H54 (cell line): ENCODE data around the gene ZFP36L1.
A peak's percentile ranks its signal among the peaks of the same experiment; 100 is the strongest.

ENCODE experiments used
- DNase-seq: peaks from one replicate; pipeline ENCODE4 v3.0.0; 2011; ENCODE audit warnings: low spot score, mixed read lengths; ENCODE audit not compliant: insufficient read length
- FAIRE-seq: peaks from 3 replicates; lab custom pipeline; 2011; peaks lifted over from hg19 to GRCh38; lab: Jason Lieb, UNC
- POLR2A ChIP-seq: IDR thresholded peaks from 2 replicates; pipeline ENCODE4 v1.6.1; 2011; ENCODE audit warnings: low read depth, mild to moderate bottlenecking, low read length

ZFP36L1 gene

DNA sequence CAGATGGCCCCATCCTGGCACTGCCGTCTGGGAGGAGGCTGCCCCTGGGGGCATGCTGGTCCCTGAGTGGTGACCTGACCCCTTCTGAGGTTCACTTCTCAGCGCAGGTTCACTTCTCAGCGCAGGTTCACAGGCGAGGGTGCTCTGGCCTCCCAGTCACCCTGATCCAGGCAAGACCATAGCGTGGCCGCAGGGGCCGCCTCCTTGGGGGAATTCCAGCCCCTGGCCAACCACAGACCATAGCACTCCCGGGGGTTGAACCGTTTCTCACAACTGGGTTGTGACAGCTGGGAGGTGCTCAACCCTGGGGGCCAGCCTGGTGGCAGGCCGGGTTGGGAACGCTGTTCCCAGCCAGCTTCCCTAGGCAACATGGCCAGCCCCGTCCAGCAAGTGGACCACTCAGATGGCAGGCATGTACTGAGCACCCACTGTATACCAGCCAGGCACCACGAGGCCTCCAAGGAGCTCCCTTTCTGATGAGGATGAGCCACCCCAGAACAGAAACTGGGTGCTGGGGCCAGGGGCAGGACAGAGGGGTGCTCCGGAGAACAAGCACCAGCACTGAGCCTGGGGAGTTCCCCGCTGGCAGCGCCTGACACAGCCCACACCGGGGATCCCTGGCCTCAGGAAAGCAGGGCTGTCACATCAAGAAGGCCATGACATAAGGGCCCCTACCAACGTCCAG is 28.3 kb upstream of the ZFP36L1 start:
- DNase-seq (no peak), FAIRE-seq (no peak)
- TF ChIP-seq POLR2A = no peak

DNA sequence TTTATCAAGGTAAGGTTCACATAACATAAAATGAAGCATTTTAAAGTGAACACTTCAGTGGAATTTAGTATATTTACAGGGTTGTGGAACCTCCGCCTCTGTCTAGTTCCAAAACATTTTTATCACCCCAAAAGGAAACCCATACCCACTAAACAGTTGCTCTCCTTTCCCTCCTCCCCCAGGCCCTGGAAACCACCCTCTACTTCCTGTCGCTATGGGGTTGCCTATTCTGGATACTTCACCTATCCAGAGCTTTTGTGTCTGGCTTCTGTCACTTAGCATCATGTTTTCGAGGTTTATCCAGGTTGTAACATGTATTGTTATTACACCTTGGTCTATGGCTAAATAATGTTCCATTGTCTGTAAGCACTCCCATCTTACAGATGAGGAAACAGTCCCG is 27.7 kb upstream of the ZFP36L1 start:
- DNase-seq = no peak
- TF ChIP-seq POLR2A = no peak
- no peak for FAIRE-seq

DNA sequence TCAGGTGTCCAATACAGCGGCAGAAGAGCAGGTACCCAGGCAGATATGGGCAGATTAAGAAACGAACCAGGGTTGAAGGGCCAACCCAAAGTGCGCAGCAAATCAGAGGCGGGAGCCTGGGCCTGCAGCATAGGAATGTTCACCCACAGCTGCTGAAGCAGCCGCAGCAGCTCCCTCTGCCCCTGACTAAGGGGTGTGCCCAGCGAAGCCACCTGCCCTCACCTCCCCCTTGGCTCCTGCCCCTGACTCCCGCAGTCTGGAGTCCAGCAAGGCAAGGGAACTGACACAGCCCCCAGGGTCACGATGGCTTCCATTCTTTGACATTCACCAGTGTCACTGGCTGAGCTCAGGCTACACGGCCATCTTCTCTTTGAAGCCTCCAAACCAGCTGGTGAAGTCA is 27.3 kb upstream of the ZFP36L1 start:
- FAIRE-seq (no peak), DNase-seq (no peak)
- no peak for TF ChIP-seq POLR2A

DNA sequence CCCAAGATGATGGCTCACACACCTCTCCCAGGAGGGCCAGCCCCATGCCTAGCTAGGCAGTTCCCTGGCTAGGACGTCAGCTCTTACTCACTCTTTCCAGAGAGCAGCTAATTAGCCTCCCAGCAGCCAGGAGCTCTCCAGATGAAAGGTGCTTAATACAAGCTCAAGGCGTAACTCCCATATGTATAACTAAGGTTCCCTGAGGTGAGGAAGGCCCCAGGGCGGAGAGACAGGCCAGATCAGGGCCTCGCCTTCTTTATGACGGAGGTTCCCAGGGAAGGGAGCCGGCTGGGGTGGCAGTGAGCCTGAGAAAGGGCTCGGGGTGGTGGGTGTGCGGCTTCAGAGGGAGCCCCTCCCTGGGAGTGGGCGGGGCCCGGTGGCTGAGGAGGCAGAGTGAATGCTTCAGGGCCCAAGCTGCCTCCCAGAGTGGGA is 26.4 kb upstream of the ZFP36L1 start:
- FAIRE-seq = no peak
- DNase-seq = peak; percentile 46
- TF ChIP-seq POLR2A = no peak

DNA sequence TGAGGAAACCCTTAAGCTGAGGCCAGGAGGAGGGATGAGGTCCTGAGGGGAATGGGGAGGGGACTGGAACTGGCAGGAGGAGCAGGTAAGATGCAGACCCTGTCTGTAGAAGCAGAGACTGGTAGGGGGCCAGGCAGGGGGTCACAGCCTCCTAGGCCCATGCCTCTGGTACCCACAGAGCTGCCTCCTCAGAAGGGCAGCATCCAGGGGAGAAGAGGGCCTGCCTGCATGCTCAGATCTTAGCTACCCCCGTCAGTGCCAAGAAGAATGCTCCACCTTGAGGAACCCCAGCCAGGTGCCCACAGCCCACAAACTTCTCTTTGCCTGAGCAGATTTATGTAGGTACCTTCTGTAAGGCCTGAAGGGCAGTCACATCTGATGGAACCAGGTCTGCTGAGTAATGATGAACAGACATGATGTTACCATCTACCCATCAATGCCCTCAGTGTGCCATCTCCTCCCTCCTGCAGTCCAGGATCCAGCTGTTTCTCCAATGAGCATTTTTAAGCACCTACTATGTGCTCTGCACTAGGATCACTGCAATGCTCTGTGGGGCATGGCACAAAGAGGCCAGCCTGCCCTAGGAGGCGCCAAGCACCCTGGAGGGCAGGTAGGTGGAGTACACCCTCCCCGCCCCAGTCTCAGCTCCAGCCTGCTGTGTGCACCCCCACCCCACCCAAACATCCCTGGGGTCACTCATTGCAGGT is 24.8 kb upstream of the ZFP36L1 start:
- no peak for TF ChIP-seq POLR2A
- FAIRE-seq (no peak), DNase-seq (no peak)

DNA sequence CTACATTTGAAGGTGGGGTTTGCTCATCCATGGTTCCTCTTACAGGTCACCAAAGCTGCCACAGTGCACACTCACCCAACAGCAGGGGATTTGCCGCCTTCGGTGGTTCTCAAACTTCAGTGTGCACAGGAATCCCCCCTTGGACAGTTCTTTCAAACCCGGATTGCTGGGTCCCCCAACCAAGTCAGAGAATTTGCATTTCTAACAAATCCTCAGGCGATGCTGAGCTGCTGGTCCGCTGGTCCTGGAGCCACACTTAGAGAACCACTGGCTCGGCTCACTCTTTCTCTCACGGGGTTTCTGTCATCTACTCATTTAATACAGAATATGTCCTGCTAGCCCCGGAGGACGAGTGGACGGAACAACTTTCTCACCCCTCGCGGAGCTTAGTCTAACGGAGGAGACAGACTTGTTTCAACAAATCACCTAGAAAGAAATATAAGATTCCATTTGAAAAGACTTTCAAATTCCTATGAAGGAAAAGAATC is 24.1 kb upstream of the ZFP36L1 start:
- DNase-seq (no peak), FAIRE-seq (no peak)
- TF ChIP-seq POLR2A = no peak

DNA sequence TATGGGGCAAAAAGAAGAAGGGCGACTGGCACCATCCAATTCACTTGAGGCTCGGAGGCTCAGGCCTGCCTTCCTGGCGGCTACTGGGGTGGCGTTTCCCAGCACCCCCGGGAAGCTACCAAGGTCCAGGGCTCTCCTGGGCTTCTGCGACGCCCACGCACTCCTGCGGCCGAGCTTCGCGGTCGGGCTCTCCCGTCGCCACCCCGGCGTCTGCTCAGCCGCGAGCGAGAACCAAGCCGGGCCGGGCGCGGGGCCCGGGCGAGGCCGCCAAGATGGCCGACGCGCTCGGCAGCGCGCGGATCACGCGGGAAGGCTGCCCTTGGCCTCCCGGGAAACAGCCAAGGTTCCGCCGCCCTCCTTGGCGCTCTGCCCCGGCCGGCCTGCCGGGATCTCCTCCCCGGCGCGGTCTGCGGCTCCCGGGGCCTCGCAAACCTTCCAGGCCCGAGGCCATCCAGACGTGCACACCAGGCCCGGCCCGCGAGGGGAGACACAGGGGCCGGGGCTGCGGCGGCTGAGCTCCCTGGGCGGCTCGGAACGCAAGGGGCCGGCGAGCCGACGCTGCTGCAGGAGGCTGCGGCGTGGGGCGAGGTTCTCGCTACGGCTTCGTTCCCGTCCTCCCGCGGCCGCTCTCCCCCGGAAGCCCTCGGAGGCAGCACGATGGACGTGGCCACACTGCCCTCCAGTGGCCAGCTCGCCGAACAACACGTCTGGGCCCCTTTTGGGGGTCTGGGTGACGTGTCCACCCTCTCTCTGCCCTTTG is 23.5 kb upstream of the ZFP36L1 start:
- DNase-seq (peak; percentile 76), FAIRE-seq (no peak)
- no peak for TF ChIP-seq POLR2A

DNA sequence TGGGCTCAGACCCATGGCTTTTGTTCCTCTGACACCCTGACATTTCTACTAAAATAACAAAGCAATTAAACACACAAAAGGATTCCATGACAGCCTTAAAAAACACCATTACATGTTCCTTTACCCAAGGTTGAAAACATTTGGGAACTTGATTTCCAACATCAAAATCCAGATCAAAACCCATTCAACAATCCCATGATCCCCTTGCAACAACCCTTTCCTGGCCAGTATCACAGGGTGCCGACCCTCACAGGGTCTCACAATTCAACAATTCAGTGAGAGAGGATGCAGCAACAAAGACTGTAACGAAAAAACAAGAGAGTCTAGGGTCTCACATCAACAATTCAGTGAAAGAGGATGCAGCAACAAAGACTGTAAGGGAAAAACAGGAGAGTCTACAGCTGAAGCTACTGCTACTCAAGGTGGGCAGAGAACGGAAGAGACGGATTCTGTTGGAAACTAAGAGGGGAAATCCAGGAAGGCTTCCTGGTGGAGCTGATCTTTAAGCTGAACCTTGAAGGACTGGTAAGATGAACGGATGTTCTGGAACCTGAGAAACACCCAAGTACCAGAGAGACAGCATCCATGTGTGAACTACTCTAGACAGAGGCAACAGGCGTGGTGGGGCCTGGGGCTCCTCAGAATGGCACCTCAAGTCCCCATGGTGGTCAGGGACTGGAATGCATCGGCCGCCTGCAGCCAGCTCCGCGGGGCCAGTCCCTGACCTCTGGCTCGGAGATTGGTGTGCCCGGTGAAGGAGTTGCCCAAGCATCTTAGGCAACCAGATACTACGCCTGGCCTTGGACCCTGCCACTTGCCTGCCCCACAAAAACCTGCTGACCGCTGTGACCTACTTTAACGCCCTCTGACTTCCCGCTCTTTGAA is 22.7 kb upstream of the ZFP36L1 start:
- FAIRE-seq (no peak), DNase-seq (no peak)
- TF ChIP-seq POLR2A = no peak

DNA sequence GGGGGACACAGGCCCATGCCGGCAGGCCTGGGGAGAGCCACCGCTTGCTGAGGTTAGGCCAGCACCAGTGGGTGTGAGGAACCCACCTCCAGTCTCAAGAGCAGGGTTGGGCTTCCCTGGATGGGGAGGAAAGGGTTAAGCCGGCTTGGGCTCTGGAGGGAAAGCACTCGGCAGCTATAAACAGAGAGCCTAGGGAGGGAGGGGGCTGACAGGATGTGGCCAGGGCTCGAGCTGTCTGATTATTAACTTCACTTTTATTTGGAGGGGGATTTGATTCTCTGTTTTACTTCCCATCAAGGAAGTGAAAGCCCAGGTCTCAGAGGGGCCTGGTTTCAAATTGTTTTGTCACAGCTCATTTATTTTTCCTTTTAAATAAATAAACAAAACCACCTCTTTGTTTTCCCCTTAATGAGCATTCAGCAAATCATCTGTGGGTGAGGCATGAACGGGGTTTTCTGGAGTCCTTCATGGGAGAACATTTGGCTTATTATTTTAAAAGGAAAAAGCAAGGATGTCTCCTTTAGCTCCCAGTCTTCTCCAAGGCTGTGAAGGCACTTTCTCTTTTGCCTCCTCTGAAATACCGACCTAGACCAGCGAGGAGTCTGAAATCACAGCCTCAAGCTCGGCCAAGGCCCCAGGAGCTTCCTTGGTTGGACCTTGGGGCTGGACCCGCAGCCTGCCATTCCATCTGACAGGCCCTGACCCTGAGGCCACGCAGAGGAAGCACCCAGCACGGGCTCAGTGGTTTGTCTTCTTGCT is 21.9 kb upstream of the ZFP36L1 start:
- TF ChIP-seq POLR2A = no peak
- DNase-seq (no peak), FAIRE-seq (no peak)

DNA sequence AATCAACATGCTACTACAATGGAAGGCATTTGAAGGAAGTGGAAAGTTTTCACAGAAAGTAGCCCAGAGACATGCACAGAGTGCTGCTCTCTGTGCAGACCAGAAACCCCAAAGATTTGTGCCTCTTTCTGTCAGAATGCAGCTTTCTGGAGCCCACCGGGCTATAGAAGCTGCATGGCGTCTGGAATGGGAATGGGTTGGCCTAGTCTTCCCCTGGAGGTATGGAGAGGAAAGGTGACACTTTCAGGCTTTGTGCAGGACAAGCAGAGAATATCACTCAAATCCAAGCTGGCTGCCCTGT is 21.3 kb upstream of the ZFP36L1 start:
- no peak for TF ChIP-seq POLR2A
- DNase-seq (no peak), FAIRE-seq (no peak)

DNA sequence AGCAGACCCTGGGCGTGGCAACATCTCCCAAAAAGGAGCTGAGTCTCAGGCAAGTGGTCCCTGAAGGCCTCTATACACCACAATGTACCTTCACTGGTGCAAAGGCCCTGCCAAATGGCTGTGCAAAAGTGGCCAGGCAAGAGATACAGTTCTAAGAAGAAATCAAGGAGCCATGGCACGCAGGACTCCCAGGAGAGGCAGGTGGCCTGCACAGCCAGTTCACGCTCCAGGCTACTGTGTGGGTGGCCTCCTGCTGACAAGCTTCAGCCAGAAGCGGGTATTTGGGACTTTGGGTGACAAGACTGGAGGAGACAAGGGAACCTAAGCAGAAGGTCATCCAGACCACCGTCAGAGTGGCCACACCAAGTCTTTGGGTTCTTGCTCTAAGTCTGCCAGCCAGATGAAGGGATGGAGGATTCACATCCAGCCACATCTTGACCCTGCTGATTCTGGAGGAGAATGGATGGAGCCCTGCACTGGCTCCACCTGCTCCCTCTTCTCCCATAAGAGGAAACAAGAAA is 20.5 kb upstream of the ZFP36L1 start:
- DNase-seq = no peak
- no peak for FAIRE-seq

DNA sequence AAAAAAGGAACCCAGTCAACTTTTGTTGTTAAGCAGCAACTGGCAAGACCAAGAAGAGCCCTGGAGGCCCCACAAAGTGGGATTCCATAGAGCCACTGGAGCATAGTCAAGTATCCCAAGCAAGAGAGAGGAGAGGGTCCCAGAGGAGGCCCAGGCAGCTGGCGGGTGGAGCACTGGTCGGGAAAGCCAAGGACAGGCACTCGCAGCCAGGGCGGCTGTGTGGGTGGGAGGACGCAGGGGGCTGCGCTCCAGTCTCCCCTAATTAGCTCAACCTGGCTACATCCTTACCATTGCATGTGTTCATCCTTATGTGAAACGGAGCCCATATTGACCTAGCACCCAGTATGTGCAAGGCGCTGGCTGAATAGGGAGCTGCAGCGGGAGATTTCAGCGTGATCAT is 18.3 kb upstream of the ZFP36L1 start:
- DNase-seq = no peak
- no peak for TF ChIP-seq POLR2A
- FAIRE-seq = no peak

More for the DNA sequence above, 20.5 kb upstream of the ZFP36L1 start:
- TF ChIP-seq POLR2A = no peak
